ENCODE data around the gene GIMAP6.
"Not testable (repeated sequence)": the region's sequence is repeated elsewhere in the genome, so short reads cannot be mapped to it uniquely, and the experiment has no call there.

GIMAP6 gene

DNA sequence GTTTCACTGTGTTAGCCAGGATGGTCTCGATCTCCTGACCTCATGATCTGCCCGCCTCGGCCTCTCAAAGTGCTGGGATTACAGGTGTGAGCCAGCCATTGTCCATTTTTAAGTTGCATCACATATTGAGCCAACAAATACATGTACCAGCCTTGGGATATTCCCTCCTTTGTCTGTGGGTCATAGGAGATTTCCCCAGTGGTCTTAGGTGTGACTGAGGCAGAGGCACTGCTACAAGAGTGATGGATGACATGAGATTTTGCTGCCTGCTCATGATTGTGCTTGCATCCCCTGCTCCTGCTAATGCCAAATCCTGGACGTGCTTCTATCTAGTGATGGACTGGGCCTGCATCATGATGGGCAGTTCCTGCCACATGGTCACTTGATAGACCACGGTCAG lies 10.7 kb upstream of the GIMAP6 start:
- no peak for DNase-seq

DNA sequence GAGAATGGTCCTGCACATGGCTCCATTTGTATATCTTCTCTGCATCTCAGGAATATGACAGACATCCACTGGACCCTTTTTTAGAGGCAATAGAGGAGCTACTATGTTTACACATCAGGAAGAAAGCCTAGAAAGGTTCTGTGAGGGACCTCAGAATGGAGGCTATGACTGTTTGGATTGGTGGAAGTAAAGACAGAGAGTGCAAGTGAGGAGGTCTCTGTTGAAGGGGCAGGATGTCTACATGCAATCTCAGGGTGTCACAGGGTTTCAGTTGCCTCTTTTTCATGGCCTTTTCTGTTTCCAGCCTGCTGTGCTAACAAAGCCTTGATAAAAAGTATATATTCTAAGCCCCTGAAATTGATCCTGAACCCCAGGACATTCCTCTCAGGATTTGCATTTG lies 9.7 kb upstream of the GIMAP6 start:
- no peak for DNase-seq

DNA sequence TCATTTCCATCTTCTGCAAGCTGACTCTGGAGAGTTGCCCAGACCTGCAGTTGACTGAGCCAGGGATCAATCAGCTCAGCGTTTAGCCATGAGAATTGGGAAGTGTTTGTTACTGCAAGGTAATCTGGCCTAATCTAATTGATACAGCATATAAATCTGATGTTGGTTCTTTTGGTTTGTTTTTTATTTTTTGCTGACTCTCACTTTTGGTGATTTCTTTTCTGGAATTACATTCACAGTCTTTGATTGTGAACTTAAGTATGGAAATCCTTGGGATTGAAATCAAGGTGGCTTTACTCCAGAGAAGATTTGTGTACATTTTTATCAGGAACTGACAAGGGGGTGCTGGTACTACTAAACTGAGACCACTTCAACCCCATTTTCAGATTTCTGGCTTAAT lies 1.7 kb upstream of the GIMAP6 start:
- no peak for DNase-seq

DNA sequence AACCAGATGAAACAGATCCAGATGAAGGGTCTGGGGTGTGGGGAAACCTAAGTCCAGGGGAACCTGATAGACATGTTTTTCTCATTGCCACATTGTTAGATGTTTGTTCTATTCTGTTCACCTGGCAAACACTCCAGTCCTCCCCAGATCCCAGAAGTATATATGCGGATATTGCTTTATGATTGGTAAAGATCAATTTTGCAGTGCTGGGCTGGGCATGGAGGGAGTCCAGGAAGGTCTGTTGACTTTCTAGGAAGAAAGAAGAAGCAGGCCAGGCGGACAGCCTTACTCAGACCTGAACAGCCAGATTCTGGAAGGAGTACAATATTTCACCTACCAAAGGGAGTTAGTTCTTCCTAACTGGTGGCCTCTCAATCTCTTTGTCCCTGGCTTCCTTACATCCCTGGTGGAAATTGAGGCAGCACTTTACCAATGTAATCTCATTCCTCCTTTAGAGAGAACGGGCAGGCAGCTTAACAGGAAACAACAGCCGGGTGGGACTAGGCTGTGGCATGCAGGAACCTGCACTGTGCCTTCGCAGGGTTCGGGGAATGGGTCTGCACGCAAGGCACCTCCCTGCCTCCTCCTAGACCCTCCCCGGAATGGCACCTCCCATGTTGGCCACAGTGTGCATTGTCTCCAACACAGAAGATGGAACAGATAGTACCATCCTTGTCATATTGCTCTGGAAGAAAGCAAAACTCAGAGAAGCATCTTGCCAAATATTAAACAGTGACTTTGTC lies 930 bp downstream of the GIMAP6 start:
- no peak for DNase-seq

DNA sequence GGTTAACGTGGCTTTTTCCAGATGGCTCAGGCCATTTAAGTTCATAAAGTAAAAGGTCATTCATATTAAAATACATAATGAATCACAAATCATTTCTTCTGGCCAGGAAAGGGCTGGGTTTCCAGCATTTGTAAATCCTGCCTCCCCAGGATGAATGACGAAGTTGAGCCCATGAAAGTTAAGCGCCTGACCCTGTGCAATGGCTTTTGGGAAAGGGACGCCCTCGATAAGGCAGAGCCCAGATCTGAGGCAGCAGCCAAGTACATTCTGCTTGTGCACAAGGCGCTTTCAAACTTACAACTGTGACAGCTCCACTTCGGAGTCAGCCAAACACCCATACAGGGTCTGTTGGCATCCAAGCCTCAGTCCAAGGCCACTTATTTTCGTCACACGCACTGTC lies 2.8 kb downstream of the GIMAP6 start:
- DNase-seq, result no peak

DNA sequence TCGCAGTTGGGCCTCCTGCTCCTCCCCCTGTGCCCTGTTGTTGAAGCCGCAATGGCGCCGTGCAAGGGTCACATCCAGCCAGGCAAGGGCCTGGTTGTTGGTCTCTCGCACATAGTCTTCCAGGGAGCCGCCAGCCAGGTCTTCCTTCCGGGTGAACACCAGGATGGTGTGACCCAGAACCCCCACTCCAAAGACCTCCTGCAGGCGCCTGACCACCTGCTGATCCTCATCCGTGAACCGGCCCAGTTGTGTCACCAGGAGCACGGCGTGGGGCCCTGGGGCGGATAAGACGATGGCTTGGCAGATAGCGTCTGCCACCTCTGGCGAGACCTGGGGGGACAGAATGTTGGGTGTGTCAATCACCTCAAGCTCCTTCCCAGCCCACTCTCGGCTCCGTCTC lies 4.2 kb downstream of the GIMAP6 start:
- no peak for DNase-seq

DNA sequence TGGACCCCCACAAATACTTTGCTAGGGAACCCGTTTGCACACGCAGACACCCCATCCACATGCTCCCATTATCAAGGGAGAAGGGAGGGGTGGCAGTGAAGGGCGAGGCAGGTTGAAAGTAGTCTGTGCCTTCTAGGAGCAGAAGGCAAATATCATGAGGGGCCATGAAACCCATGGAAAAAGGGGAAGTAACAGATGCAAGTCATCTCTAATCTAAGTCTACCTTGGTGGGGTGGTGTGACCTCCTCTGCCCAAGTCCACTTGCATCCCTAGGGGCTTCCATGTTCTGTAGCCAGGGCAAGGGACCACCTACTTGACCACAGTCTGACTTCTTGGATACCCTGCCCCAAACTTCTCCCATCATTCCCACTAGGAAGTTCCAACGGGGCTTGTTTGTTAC lies 5.5 kb downstream of the GIMAP6 start:
- DNase-seq, result no peak

DNA sequence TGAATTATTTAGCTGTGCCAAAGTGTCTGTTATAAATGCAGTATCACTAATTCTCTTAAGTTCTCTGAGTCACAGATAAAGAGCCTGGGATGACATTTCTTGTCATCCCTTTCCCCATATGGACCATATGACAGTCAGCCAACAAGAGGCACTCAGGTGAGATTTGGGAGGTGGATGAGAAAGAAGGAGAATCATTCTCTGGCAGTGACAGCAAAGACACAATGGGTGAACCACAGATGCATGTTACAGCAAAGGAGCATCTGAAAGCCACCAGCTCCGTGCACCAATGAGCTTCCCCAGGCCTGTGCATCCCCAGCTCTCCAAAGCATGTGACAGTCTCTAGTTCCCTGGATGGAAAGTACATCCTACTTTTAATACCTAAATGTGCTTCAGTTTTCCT lies 10.8 kb downstream of the GIMAP6 start:
- no peak for DNase-seq

DNA sequence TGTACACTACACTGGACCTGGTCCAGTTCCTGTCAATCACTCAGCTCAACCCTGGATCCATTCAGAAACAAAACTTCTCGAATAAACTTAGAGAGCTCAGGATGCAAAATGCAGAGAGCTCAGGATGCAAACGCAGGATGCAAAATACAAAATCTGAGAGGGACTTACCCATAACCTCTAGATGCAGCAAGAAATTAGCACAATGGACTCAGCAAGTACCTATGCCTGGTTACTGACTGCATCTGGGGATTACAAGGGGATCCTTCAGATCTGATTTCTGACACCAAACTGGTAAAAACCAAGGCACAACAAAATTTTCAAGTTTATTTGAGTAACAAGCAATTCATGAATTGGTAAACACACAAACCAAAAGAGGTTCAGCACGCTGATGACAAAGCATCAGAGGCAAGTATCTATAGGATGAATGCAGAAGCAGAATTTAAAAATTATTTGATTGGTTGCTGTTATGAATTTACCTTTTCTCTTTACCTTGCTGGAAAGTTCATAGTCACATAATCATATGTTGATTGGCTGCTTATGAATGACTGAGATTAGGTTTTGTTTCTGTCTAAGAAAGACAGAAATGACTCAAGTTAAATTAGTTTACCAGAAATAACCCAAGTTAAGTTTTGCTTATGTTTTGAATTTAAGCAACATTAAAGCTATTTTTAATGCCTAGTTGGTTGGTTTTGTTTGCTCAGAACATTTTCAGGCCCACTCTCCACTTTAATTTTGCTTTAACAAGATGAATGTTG lies 11.4 kb downstream of the GIMAP6 start:
- DNase-seq, result no peak

DNA sequence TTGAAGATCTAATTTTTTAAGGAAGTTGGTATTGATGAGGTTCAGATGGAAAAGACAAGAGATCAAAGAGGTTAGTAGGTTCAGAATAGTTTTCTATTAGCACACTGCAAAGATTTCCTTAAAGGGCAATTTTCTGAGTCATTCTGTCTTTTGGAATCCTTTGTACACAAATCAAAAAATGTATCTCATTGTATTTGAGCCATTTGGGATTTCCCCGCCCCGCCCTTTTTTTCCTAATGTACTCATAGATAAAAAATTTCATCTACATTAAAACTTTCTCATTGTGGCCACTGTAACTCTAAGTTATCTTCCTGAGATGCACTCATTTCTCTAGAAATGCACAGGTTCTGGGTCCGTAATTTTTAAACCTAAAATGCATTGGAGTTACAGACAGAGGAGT lies 12.1 kb downstream of the GIMAP6 start:
- DNase-seq, result no peak

DNA sequence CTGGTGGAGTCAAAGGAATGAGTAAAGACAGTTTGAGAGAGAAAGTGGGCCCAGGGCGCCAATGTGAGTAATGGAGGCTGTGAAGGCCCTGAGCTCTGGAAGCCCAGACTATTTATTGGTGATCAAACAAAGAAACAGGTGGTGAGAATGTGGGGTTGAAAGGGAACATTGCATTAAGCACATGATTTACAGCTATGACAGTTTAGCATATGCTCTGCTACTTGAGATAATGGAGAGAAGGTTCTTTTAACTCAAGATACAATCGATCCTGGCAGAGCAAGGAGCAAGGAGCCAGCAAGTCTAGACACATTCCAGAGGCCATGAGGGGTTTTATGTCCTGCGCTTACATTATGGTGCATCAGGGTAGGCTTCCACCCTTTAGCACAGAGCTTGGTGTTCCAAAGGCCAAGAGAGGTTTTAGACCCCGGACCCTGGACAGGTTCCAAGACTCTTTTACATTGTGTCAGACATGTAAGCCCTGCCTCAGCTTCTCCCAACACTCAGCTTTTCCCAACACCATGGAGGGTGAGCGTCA lies 16.9 kb downstream of the GIMAP6 start:
- DNase-seq, result not testable (repeated sequence)

DNA sequence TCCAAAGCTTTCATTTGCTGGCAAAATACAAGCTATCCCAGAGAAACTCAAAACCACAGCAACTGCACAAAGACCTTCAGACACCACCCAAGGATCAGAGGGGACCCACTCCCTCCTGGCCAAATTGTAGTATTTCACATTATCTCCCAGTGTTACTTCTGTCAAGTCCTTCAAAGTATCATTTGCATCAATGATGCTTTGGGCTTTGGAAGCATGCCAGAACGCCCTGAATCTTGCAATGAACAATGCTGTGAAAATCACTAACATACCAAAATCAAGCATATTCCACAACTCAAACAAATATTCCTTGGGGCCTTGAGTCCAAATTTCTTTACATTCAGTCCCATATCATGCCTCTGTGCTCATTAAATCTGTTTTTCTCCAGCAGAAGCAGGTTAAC lies 17.8 kb downstream of the GIMAP6 start:
- not testable (repeated sequence) for DNase-seq

DNA sequence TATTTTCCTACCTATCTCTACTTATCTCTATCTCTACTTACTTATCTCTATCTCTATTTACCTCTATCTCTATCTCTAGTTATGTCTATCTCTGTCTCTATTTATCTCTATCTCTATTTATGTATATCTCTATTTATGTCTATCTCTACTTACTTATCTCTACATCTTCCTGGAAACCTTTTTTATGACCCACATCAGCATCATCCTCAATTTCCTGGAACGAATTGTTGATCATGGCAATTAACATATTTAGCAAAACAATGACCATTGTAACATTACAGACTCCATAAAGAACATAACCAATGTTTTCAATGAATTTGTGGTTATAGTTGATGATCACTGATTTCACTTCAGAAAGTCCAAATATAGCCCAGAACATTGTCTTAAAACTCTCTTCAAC lies 18.3 kb downstream of the GIMAP6 start:
- DNase-seq, result no peak

DNA sequence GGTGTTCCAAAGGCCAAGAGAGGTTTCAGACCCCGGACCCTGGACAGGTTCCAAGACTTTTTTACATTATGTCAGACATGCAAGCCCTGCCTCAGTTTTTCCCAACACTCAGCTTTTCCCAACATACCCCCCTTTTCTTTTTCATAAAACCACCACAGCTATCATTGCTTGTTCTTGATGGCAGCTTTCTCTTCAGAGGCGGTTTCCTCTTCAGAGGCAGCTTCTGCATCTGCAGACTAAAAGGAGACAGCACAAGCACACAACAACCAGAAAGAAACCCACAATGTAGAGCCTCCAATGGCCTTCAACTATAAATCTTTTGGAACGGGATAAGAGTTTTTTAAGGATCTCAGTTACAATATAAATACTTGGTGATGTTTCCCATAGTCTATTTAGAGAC lies 19.3 kb downstream of the GIMAP6 start:
- DNase-seq, result no peak

DNA sequence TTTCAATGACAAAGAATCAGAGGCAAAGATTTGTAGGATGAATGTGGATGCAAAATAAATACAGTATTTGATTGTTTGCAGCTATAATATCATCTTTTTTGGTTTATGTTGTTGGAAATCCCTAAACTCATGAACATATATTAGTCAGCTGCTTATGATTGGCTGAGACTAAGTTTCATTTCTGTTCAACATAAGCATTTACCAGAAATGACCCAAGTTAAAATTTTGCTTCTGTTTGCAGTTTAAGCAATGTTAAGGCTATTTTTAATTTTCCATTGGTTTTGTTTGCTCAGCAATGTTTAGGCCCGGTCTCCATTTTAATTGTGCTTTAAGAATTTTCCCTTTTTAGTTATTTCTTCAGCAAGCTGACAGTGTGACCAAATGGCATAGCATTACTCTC lies 22.0 kb downstream of the GIMAP6 start:
- DNase-seq, result no peak

DNA sequence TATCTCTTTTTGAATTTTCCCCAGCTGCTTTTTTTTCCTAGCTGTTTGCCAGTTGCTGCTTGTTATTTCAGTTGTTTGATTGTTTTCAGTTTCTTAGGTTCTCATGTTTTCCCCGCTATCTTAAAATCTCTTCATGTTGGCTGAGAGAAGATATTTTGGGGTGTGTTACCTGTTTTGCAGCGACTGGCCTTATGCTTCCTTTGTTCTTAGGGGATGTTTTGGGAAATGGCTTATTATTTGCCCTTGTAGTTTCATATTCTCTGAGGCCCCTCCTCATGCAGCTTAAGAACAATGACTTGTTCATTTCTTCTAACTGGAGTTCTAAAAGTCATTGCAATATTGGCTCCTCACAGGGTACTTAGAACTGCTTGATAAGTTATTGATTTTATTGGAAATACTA lies 28.6 kb downstream of the GIMAP6 start:
- DNase-seq, result not testable (repeated sequence)

DNA sequence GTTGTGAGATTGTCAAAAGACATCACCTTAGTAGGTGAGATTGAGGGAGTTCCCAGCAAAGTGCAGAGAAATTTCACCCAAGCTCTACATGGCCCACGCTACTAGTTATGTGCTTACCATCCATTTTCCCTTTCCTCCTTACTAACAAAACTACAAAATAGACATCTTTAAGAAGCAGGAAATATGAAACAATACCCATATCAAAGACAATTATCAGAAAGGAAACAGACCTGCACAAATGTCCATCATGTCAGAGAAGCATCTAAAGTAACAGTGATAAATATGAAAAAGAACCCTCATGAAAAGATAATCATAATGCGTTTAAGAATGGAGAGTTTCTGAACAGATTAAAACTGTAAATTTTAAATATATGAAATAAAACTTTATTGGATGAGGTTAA lies 36.8 kb downstream of the GIMAP6 start:
- no peak for DNase-seq

DNA sequence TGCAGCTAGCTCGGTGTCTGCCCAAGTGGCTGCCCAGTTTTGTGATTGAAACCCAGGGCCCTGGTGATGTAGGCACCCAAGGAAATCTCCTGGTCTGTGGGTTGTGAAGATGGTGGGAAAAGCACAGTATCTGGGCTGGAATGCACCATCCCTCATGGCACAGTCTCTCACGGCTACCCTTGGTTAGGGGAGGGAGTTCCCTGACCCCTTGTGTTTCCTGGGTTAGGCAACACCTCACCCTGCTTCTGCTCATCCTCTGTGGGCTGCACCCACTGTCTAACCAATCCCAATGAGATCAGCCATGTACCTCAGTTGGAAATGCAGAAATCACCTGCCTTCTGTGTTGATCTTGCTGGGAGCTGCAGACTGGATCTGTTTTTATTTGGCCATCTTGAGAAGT lies 37.4 kb downstream of the GIMAP6 start:
- DNase-seq, result no peak

DNA sequence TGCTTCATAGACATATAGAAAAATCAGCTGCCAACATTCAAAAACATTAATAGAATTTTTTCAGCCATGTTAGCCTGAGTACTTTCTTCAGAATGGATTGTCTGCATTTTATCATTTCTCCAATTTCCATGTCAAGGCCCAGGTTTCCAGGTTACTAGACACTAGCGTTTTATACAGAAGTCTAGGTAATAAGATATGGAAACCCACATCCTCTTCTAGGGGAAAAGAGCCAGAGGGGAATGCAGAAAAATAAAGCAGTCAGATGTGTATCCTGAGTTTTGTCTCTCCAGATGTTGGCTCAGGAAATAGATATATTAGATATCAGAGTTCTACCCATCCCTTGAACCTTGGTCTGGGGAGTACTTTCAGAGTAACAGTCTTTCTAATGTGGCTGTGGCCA lies 44.6 kb downstream of the GIMAP6 start:
- no peak for DNase-seq

DNA sequence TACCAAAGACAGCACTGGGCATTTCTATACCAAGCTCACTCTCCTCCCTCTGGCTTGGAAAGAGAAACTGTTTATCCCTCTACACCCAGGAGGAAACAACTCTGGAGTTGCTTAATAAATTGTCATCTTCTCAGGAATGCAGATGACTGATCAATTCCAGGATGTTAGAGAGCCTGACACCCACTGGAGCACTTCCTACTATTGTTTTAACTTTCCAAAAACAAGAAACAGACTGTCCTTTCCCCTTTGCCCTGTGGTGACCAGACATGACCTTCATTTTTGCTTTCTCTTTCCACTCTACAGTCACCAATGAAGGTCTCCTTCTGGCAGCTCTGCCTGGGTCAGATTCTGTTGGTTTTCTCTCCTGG lies 45.4 kb downstream of the GIMAP6 start:
- DNase-seq, result no peak

DNA sequence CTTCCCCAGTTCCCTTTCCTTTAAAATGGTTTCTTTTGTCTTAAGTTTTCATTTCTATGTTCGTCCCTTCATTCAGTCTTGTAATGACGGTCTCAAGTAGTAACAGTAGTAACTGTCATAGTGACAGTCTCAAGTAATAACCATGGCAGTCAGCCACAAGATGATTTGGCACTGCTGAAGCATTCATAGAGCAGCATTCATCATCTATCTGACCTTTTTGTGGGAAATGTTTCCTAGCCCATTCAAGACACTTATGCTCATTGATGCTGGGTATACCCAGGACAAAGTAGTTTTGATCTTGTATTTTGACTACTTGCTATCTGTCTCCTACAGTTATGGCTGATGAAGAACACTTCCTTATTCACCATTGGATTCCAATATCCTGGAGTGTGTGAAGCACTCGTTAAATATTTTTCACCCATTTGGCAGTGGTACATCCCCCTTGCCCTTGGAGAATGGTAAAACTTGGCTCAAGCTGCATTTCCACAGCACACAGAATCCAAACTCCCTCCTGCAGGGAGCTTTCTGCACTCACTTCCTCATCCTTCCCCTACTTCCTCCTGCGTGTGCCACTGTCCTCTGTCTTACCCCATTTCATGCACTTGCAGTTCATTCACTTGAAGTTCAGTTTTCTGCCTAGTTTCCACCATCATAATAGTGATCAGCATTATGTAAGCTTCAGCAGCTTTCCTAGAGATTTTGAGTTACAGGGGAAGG lies 46.0 kb downstream of the GIMAP6 start:
- no peak for DNase-seq

DNA sequence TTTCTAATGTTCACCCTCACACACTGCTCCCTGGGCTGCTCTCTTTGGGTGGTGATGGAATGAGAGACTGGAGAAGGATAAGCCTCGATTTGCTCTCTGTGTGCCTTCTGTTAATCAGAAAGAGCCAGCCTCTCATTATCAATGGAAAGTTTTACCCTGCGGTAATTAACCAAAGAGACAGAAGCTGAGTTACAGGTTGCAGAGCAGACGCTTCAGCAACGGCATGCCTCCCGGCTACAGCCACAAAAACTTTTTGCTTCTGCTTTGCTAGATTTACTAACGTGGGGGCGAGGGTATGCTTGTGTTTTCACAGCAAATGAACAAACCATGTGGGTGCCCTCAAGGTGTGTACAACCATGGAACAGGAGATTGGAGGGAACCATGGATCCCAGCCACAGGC lies 47.0 kb downstream of the GIMAP6 start:
- DNase-seq, result no peak

DNA sequence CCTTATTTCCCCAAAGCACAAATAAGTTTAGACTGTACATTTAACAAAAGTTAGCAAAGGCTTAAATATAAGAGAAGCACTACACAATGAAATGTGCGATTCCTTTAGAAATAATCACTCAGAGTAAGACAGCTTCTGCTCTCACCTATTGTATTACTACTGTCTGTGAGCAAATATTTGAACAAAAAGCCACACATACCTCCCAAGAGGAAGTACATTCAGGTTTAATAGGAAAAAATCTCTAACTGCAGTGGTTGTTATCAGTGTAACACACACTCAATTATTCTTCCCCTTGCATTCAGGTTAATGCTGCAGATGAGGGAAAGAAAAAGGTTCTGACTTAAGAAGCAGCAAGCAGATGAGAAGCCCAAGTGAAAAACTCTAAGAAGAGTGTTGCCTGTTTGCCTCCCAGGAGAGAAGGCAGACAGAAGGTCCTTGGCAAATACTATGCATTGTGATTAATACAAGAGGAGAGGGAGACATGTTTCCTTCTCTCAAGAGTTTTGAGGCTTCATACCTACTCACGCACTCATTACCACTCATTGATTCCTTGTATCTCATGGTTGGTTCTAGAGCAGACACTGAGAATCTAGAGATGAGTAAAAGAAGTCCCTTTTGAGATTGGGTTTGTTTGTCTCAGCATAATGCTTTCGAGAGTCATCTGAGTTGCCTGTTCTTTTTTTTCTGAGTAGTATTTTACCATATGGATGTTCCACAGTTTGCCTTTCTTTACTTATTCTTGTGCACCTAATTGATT lies 51.4 kb downstream of the GIMAP6 start:
- DNase-seq, result no peak
